ENCODE measurements around the gene CYP24A1.
"Not testable (repeated sequence)": the region's sequence is repeated elsewhere in the genome, so short reads cannot be mapped to it uniquely, and the experiment has no call there.

CYP24A1 gene

DNA sequence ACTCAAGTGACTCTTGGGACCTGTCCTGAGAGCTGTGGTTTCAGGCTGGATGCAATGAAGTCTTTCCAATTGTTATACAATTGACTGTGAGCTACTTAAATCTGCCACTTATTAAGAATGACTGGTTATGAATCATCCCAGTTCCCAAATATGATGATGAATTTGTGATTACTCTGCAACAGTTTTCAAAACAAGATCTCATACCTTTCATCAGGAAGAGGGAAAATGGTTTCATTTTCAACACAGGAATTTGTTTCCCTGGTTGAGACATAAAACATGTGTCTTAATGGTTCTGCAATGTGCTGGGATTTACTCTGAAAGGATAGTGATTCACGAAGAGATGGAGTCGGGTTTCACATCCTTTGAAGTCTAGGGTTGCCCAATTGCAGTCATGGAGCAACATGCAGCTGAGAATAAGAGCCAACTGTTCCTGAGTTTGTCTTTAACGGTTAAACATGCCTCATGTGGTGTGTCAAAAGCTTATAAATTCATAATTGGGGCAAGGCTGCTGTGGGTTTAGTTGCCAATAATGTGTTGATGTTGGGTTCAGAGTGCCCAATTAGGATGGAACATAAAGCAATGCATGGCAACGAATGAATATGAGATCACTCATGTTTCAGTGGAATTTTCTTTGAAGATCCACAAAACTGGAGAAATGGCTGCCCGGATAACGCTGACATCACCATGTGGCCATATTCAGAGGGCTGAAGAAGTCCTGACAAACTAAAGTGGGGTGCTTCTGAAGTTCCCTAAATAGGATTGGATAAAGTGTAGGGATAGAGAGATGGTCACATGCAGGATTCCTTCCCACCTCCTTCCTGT, 41.0 kb downstream of the CYP24A1 start:
- DNase-seq: no peak

DNA sequence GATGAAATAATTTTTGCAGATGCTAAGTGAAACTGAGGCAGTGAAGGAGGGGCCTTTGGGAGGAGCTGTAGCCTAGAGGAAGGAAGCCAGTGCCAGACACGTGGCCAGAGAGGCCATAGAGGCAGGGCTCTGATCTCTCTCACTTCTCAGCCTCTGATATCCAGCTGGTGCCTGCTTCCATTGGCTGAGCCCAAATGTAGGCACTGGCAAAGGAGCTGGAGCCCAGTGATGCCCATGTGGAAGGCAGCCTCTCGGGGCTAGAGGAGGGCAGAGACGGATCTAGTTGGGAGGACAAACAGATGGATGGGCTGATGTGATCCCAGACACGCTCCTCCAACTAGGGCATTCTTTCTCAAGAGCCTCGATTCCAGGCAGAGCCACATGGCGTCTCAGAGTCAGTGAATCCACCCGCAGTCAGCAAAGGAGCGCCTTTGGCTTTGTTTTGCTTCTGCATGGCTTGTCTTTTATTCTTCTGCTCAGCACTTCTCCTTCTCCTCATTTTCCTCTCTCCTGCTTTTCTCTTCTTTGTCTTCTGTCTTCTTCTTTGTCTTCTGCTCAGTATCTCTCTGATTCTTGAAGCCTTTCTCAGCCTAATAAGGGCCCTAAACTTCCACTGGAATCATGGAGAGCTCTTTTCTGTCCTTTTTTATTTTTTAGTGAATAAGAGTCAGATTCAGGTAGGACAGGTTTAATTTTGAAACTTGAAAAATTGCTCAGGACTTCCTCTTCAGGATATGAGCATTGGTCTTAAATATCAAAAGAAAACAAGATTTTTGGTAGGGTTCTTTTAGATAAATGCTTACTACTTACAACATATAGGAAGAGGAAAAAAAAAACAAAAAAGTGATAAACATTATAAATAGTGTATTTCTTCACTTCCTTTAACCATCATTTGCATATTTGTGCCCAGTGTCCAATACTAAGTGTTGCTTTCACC, 41.8 kb downstream of the CYP24A1 start:
- DNase-seq: no peak

DNA sequence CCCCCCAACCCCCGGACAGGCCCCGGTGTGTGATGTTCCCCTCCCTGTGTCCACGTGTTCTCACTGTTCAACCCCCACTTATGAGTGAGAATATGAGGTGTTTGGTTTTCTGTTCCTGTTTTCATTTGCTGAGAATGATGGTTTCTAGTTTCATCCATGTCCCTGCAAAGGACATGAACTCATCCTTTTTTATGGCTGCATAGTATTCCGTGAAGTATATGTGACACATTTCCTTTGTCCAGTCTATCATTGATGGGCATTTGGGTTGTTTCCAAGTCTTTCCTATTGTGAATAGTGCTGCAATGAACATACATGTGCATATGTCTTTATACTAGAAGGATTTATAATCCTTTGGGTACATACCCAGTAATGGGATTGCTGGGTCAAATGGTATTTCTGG, 42.7 kb downstream of the CYP24A1 start:
- DNase-seq: not testable (repeated sequence)

DNA sequence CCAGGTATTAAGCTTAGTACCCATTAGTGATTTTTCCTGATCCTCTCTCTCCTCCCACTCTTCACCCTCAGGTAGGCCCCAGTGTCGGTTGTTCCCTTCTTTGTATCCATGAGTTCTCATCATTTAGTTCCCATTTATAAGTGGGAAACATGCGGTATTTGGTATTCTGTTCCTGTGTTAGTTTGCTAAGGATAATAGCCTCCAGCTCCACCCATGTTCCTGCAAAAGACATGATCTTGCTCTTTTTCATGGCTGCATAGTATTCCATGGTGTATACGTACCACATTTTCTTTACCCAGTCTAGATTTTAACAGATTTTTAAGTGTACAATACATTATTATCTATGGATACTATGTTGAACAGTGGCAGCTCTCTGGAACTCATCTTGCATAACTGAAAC, 44.4 kb downstream of the CYP24A1 start:
- no peak for DNase-seq

DNA sequence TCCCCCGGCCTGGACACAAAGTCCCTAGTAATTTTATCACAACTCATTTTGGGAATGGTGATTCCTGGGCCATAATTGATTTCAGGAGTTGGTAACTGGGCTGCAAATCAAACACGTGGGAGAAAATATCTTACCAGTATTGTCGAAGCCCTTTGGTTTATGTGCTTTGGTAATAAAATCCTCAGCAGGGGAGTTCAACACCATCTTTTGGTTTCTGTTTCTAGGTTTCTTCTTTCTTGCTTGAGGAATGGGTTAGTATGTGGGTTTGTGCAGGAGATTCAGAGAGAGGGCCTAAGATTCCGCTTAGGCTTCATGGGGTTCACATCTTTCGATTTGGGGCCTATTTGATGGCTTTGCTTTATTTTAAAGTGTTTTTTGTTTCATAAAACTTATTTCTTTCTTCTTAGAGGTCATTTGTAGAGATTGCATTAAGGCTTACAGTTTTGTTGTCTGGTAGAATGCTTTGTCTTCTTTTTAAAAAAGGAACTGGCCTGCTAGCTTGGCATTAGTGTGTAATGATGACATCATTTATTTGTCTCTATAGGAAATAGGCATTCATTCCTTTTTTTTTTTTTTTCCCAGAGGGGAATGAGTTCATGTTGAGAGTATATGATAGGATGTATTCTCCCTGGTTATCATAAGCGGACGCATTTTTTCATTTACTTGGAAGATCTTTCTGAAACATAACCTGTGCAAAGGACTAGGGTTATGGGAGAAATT, 45.8 kb downstream of the CYP24A1 start:
- DNase-seq: no peak

DNA sequence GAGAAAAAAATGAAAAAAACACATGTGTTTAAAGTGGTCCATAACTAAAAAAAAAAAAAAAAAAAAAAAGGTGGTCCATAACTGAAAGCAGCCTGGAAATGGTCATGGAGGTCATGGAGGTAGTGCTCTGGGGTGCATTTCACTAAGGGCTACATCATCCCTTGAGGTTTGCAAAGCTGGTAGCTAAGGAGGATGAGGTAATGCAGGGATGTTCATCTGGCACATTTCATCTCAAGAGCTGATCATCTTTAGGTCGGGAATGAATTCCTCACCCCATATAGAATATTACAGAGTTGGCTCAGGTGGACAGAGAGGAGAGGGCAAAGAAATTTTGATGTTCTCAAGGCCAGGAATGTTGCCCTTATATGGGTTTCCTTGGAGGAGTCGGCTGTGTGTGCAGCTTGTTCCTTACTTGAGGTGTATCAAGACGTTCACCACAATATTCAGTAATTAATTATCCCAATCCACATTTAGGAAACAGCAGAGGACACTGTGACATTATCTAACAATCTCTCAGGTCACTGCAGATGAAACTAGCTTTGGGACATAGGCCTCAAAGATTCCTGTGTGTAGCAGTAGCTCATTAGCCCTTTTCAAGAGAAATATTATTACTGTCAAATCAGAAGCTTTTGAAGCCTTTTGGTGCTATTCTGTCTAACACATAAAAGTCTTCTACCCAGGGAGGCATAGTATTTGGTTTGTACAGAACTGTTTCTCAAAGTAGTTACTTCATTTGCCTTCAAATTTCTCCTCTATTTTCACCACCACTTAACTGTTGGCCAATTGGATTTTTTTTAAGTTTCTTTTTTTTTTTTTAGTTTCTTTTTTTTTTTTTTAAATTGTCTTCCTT, 46.8 kb downstream of the CYP24A1 start:
- no peak for DNase-seq

DNA sequence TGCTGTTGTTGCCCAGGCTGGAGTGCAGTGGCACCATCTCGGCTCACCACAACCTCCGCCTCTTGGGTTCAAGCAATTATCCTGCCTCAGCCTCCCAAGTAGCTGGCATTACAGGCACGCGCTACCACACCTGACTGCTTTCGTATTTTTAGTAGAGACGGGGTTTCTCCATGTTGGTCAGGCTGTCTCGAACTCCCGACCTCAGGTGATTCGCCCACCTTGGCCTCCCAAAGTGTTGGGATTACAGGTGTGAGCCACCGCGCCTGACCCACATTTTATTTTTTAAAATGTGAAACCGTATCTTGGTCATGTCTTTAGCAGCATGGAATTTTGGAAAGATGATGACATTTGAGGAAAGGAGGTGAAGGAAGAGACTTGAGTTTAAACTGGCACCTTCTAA, 47.5 kb downstream of the CYP24A1 start:
- DNase-seq: not testable (repeated sequence)

DNA sequence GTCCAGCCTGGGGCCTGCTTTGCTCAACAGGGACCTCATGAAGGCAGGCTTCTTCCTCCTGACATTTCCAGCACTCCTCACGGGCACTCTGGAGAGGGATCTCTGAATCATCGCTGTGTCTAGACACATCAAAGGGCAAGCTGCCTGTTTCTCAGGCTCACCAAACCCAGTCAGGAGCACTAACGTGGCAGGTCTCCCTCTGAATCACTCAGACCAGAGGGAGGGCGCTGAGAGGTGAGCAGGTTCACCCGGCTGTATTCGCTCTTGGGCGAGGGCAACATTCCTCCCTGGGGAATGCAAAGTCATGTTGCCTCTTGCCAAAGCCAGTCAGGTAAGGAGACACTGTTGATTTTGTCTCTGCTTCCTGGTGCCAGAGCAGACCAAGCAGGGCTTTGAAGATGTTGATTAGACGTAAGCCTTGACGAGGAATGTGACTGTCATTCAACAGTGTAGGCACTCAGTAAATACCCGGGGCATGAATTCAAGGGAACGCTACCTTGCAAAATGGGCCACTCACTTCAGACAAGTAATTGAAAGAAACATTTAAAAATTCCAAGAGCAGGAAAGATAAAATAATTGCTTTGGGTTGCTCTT, 50.1 kb downstream of the CYP24A1 start:
- no peak for DNase-seq

DNA sequence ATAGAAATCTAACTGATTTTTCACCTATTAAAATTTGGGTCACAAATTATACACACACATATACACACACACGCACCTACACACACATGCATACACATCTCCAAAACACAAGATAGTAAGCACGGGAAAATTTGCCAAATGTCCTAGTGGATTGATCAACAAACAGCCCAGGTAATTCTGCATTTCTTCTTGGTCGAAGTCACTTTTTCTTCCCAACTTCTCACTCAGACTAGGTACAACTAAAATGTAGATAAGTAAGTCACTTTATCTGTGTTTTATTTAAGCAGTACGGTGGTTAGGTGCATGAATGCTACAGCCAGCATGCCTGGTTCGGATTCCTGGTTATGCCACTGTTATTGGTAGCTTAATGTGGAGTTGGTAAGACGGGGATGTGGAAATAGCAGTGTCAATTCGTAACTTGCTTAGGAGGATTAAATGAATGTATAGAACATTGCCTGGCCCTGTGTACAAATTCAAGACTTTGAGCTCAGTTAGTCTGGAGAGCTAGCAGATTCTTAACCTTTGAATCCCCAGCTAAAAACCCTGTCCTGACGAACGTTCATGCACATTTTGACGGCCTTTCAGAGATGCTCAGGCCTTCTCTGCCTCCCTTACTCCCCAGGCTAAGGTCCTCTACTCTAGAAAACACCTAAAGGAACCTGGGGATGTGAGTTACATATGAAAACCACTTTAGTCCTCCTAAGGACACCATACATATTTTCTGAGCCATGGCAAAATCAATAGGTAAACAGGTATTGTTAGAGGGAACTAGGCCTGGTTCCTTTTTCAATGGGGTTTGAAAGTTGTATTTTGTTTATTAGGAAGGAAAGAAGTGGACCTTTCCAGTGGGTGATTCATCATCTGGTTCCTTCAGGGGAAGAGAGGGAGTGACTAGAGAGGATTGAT, 50.9 kb downstream of the CYP24A1 start:
- DNase-seq: no peak

DNA sequence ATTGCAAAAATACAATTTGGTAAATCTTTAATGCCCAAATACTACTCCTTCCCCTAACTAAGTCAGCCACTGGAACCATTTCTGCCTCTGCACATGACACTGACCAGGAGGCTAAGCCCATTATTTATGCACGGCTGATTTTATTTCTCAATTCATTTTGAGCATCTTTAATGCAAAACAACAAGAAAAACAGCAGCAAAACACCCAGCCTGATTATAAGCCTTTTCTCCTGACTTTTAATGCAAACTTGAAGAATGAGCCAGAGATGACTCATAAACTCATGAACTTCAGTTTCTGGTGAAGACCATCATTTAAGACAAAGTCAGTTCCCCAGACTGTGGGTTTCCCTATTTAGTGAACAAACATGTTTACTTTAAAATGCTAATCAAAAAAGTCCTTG, 51.6 kb downstream of the CYP24A1 start:
- no peak for DNase-seq

DNA sequence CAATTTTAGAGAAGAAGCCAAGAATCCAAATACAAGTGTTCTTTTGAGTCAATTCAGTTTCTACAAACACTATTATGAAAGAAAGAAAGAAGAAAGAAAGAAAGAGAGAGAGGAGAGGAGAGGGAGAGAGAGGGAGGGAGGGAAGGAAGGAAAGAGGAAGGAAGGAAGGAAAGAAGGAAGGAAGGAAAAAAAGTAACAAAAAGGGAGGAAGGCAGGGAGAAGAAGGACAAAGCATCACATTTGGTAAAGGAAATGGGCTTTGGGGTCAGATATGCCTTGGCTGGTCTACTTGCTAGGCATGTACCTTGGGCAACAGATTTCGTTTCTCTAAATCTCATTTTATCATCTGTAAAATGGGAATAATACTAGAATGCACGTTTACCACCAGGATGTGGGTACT, 54.0 kb downstream of the CYP24A1 start:
- no peak for DNase-seq

DNA sequence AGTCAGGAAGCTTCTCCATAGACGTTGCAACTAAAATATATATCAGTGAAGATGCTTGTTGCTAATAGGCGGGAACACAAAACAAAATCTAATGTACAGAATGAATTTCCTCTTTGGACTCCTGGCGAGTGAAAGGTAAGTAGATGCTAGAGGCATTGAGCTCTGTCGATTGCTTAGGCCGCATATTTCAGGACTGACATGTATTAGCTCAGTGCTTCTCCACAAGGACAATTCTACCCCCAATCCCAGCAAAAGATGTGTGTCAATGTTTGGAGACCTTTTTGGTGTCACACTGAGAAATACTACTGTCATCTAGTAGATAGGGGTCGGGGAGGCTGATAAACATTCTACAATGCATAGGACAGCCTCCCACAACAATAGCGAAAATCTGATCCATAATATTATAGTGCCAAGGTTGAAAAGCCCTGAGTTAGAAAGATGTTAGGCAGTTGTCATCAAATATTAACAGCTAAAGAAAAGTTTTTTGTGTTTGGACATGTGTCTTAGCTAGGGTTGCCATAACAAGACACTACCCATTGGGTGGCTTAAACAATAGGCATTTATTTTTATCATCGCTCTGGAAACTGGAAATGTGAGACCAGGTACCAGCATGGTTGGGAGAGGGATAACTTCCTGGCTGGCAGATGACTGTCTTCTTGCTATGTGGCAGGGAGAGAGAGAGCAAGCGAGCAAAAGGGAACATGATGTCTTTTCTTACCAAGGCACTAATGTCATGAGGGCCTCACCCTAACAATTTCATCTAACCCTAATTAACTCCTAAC, 55.4 kb downstream of the CYP24A1 start:
- no peak for DNase-seq

DNA sequence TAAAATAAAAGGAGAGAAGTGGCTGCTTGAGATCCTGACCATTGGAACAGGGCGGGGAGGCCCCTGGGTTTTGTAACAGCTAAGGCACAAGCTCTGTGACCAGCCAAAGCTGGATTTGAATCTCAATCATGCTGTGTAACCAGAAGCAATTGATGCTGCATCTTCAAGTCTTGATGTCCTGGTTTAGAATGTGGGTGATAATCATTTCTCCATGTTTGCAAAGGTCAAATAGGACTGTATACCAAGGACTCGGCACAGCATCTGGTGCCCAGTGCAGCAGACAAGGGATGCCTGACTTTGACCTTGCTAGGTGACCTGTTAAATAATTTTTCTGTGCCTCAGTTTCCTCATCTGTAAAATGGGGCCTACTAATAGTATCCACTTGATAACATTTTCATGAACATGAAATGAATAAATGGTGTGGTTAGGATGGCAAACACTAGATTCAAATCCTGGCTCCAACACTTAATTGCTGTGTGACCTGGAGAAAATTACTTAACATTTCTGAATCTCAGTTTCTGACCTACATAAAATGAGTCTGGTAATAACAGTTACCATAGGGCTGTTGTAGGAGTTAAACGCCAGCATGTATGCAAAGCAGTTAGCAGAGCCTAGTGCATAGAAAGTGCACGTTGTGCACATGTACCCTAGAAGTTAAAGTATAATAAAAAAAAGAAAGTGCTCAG, 57.1 kb downstream of the CYP24A1 start:
- no peak for DNase-seq

DNA sequence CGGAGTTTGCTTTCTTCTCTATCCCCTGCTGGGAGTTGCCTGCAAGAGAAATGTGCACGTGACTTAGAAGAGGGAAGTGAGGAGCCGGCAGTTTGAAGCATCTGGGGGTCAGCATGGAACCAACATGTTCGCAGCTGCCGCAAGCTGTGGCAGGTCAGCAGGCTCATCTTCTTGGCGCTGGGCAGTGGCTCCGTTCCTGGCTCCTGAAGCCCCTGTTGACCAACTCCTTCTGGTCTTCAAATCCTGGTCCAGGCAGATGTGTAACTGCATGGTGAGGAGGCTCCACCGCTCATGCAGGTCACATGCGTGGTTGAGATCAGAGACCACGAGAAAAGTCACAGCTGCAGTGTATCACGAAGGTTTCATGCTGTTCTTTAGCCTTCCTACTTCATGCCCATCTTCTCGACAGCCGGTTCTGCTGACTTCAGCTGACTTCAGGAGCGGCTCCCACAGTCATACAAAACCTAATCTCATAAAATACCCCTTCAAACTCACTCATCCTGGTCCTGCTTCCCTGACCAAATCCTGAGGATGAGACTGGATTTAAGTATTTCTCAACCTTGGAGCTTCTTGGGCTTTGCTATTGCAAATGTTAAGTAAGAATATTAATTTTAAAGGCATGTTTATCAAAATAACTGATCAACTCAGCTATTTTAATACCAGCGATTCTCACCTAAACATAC, 58.5 kb downstream of the CYP24A1 start:
- no peak for DNase-seq

DNA sequence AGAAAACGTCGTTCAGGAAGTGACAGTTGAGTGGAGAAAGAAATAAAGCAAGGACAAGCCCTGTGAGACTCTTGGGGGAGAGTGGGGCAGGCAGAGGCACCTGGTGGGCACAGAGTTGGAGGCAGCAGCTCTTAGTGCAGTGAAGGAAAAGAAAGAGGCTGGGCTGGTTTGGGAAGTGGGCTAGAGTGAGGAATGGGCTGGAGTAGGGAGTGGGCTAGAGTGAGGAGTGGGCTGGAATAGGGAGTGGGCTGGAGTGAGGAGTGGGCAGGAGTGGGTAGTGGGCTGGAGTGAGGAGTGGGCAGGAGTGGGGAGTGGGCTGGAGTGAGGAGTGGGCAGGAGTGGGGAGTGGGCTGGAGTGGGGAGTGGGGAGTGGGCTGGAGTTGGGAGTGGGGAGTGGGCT, 59.7 kb downstream of the CYP24A1 start:
- DNase-seq: no peak

DNA sequence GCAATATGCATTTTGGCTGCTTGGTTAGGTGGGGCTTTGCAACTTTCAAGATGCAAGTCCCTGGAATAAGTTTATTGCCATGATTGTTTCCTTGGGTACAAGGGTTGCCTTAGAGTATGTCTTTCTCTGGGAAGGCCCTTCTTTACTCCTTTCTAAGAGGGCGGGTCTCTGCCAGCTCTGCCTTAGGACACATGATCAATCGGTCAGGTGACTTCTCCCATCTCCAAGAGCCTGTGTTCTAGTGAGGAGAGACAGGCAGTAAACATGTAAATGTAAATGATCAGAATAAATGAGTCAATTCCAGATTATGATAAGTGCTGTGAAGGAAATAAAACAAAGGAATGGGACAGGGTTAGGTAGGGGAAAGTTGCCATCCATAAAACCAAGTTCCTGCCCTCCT, 60.2 kb downstream of the CYP24A1 start:
- no peak for DNase-seq

DNA sequence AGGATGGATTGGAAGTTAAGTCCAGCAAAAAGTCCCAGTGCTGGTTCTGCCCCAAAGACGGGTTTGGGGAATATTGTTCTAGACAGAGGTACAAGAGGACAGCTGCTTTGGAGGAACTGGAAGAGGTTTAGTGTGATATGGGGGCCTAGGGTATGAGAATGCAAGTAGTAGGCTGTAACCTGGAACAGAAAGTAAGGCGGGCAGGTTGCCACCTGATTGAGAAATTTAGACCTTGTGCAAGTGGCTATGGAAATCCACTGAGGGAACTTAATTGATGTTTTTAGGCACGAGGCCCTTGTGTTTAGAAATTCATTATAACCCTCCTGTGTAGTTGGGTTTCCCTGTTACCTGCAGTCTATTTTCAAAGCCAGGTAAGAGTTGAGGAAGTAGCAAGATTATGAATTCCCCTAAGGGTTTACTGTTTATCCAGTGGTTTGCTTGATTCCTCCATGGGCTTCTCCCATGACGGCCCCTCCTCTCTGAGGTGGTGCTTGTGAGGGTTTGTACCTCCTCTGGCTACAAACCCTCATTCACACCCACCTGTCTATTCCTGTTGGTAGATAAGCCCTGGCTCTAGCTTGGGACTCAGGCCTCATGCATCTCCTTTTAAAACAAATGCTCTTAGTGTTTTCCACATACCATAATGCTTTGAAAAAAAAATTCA, 61.4 kb downstream of the CYP24A1 start:
- no peak for DNase-seq

DNA sequence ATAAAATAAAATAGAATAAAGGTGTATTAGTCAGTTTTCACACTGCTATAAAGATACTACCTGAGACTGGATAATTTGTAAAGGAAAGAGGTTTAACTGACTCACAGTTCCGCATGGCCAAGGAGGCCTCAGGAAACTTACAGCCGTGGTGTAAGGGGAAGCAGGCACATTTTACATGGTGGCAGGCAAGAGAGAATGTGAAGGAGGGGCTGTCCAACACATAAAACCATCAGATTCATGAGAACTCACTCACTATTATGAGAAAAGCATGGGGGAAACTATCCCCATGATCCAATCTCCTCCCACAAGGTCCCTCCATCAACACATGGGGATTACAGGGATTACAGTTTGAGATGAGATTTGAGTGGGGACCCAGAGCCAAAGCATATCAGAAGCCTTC, 62.3 kb downstream of the CYP24A1 start:
- no peak for DNase-seq

Data from stimulated activated CD4-positive, alpha-beta T cell treated with anti-CD3 and anti-CD28 coated beads, Interleukin-4, amount 100 ng/mL, for 4 hours (primary cell).